Measurements from ENCODE around the gene SMIM10L2A. TPM values are rescaled to one million over a fixed set of nuclear protein-coding genes. Genes with fewer than 3 reads are reported as not detected.

SMIM10L2A gene
- total and polyA plus RNA-seq, 2 of the 4 experiments (the other 2 are of a cell fraction): under 0.01 to 0.10 TPM

DNA sequence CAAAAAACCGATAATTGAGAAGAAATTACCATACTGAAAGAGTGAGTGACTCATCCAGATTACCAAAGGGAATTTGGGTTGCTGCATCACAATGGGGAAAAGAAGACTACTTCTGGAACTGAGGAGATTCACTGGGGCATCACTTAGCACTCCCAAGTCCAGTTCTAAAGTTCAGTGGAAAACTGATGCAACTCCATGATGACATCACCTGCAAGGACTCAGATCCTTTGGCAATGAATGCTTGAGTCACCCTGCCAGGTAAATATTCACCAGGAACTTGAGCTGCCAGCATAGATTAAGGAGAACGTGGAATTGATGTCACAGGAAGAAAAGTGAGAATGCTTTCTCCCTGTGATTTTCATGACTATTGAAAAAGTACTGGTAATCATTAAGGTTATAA lies 32.0 kb upstream of the SMIM10L2A start:
- H3K79me1 ChIP-seq (ENCODE audit: low read depth in 1 of 2, low read length in 2 of 2): no peaks in the 10 kb centered on the region
- TF ChIP-seq SMC3 (IDR thresholded peaks at IDR 0.05; ENCODE audit: low read depth, low read length): no peak
- no peak for TF ChIP-seq CHD1 (IDR thresholded peaks at IDR 0.05; ENCODE audit: low read depth, low read length)
- TF ChIP-seq, protein P1, sequence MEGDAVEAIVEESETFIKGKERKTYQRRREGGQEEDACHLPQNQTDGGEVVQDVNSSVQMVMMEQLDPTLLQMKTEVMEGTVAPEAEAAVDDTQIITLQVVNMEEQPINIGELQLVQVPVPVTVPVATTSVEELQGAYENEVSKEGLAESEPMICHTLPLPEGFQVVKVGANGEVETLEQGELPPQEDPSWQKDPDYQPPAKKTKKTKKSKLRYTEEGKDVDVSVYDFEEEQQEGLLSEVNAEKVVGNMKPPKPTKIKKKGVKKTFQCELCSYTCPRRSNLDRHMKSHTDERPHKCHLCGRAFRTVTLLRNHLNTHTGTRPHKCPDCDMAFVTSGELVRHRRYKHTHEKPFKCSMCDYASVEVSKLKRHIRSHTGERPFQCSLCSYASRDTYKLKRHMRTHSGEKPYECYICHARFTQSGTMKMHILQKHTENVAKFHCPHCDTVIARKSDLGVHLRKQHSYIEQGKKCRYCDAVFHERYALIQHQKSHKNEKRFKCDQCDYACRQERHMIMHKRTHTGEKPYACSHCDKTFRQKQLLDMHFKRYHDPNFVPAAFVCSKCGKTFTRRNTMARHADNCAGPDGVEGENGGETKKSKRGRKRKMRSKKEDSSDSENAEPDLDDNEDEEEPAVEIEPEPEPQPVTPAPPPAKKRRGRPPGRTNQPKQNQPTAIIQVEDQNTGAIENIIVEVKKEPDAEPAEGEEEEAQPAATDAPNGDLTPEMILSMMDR (conservative IDR thresholded peaks at IDR 0.05; ENCODE audit: low read depth, low read length): no peak
- TF ChIP-seq CEBPB (IDR thresholded peaks at IDR 0.05; ENCODE audit: low read depth, low read length): no peak
- no peak for TF ChIP-seq MAFK (IDR thresholded peaks at IDR 0.05; ENCODE audit: low read depth, low read length)
- TF ChIP-seq, protein P2, sequence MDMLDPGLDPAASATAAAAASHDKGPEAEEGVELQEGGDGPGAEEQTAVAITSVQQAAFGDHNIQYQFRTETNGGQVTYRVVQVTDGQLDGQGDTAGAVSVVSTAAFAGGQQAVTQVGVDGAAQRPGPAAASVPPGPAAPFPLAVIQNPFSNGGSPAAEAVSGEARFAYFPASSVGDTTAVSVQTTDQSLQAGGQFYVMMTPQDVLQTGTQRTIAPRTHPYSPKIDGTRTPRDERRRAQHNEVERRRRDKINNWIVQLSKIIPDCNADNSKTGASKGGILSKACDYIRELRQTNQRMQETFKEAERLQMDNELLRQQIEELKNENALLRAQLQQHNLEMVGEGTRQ (IDR thresholded peaks at IDR 0.05; ENCODE audit: low read depth, low read length): no peak
- TF ChIP-seq RFX5 (IDR thresholded peaks at IDR 0.05; ENCODE audit: low read depth, low read length): no peak
- no peak for TF ChIP-seq MAZ (IDR thresholded peaks at IDR 0.05; ENCODE audit: borderline replicate concordance, low read depth, low read length)
- no peak for TF ChIP-seq MXI1 (IDR thresholded peaks at IDR 0.05; ENCODE audit: borderline replicate concordance, low read depth, low read length)
- no peak for TF ChIP-seq RCOR1 (IDR thresholded peaks at IDR 0.05; ENCODE audit: insufficient replicate concordance, low read length)
- no peak for TF ChIP-seq BHLHE40 (IDR thresholded peaks at IDR 0.05; ENCODE audit: low read depth, low read length)
- no peak for TF ChIP-seq RAD21 (IDR thresholded peaks at IDR 0.05; ENCODE audit: low read length)
- TF ChIP-seq NFE2L2 (IDR thresholded peaks at IDR 0.05; ENCODE audit: low read depth, low read length): no peak
- no peak for TF ChIP-seq POLR2A (IDR thresholded peaks at IDR 0.05; ENCODE audit: low read depth, low read length)
- TF ChIP-seq, protein P3, sequence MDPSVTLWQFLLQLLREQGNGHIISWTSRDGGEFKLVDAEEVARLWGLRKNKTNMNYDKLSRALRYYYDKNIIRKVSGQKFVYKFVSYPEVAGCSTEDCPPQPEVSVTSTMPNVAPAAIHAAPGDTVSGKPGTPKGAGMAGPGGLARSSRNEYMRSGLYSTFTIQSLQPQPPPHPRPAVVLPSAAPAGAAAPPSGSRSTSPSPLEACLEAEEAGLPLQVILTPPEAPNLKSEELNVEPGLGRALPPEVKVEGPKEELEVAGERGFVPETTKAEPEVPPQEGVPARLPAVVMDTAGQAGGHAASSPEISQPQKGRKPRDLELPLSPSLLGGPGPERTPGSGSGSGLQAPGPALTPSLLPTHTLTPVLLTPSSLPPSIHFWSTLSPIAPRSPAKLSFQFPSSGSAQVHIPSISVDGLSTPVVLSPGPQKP (IDR thresholded peaks at IDR 0.05; ENCODE audit: borderline replicate concordance, low read depth, low read length): no peak
- TF ChIP-seq FOS (IDR thresholded peaks at IDR 0.05; ENCODE audit: low read depth, low read length): no peak
- dilution Hi-C loops (cut with HindIII; ENCODE audit: low sequenced_read_pairs, unreplicated experiment): no loop called here
- H3K9me3 ChIP-seq (ENCODE audit: control insufficient read depth, insufficient read depth, low read length): no peaks in the 10 kb centered on the region
- no peak overlapping the region for H4K5ac ChIP-seq (ENCODE audit: low read depth, low read length)
- no peak overlapping the region for H2AFZ ChIP-seq (replicated peaks; ENCODE audit: low read length, poor library complexity)
- H3K23ac ChIP-seq (ENCODE audit: low read depth, low read length): no peak overlapping the region
- no peaks in the 10 kb centered on the region for H3K36me3 ChIP-seq (ENCODE audit: control insufficient read depth, insufficient read depth, low read length)
- H3K27ac ChIP-seq (ENCODE audit: insufficient read depth, low read length): no peak overlapping the region
- H3K56ac ChIP-seq (ENCODE audit: extremely low read depth, insufficient read depth, low read length): no peak overlapping the region
- no peaks in the 10 kb centered on the region for H3K4me1 ChIP-seq (ENCODE audit: control insufficient read depth, insufficient read depth, low read length)
- no peak overlapping the region for H2BK120ac ChIP-seq (ENCODE audit: low read depth, low read length)
- H3K4me2 ChIP-seq (ENCODE audit: low read depth, low read length): no peak overlapping the region
- H2BK5ac ChIP-seq (ENCODE audit: low read depth, low read length, poor library complexity, severe bottlenecking): no peak overlapping the region
- no peak for DNase-seq
- CTCF ChIA-PET: no interaction called here
- H3K4ac ChIP-seq (ENCODE audit: low read depth, low read length): no peak overlapping the region
- H2BK20ac ChIP-seq (ENCODE audit: low read depth, low read length): no peak overlapping the region
- no peak overlapping the region for H2BK15ac ChIP-seq (ENCODE audit: low read depth, low read length)
- H3K18ac ChIP-seq (ENCODE audit: low read depth, low read length): no peak overlapping the region
- no peaks in the 10 kb centered on the region for H3K27me3 ChIP-seq (ENCODE audit: control insufficient read depth, insufficient read depth, low read length)
- H3K9ac ChIP-seq (ENCODE audit: low read depth, low read length): no peak overlapping the region
- H3K9me1 ChIP-seq (ENCODE audit: insufficient read depth, low read length): no peaks in the 10 kb centered on the region
- ATAC-seq (ENCODE audit: low read depth): no peak
- POLR2A ChIA-PET (ENCODE audit: unreplicated experiment): no interaction called here
- intact Hi-C loops (cut with micrococcal nuclease): no loop called here
- 40% methylated on average over 1 of the region's 2 CpGs; no CpG with 5 or more reads in 1 of the 2 experiments for WGBS, 2 experiments (ENCODE audit: extremely low coverage in 2 of 2, insufficient read length in 1 of 2)
- in situ Hi-C loops (cut with MboI; ENCODE audit: low sequenced_read_pairs): no loop called here
- H2AK9ac ChIP-seq (replicated peaks; ENCODE audit: low read depth, low read length, poor library complexity): no peak overlapping the region
- no peak overlapping the region for H4K8ac ChIP-seq (ENCODE audit: low read depth in 2 of 2, low read length in 2 of 2)
- BruUV-seq (replicated peaks): no TSS peak
- H4K91ac ChIP-seq (ENCODE audit: insufficient read depth, low read depth, low read length): no peak overlapping the region
- no peak overlapping the region for H3K4me3 ChIP-seq (ENCODE audit: insufficient read depth, low read depth, low read length)
- no peaks in the 10 kb centered on the region for H4K20me1 ChIP-seq (ENCODE audit: insufficient read depth, low read length)
- H2AK5ac ChIP-seq (ENCODE audit: low read depth, low read length): no peak overlapping the region
- H3K14ac ChIP-seq (replicated peaks; ENCODE audit: low read depth, low read length): no peak overlapping the region
